COLO668 (cell line): ENCODE measurements around the gene PYGM.
"Not testable (repeated sequence)": the region's sequence is repeated elsewhere in the genome, so short reads cannot be mapped to it uniquely, and the experiment has no call there.

ENCODE experiments used
- DNase-seq: peaks from one replicate; lab custom pipeline; 2025; ENCODE audit not compliant: unreplicated experiment; lab: John Stamatoyannopoulos, UW

PYGM gene

GRCh38 chr11:64718780-64719124, 41.0 kb downstream of the PYGM start:
- DNase-seq = no peak

- DNase-seq = no peak
Measured at GRCh38 chr11:64718084-64718779, 41.5 kb downstream of the PYGM start.

GRCh38 chr11:64717268-64717578, 42.6 kb downstream of the PYGM start:
- DNase-seq = no peak

- DNase-seq = no peak
Measured at GRCh38 chr11:64716473-64717267, 43.1 kb downstream of the PYGM start.

GRCh38 chr11:64715756-64716472, 43.9 kb downstream of the PYGM start:
- DNase-seq = no peak

- DNase-seq = no peak
Measured at GRCh38 chr11:64715110-64715509, 44.7 kb downstream of the PYGM start.

GRCh38 chr11:64714666-64715065, 45.1 kb downstream of the PYGM start:
- DNase-seq = no peak

- peak; percentile 22 for DNase-seq
Measured at GRCh38 chr11:64713781-64714363, 45.9 kb downstream of the PYGM start.

GRCh38 chr11:64713016-64713707, 46.6 kb downstream of the PYGM start:
- peak; percentile 61 for DNase-seq

GRCh38 chr11:64712430-64713015, 47.3 kb downstream of the PYGM start:
- no peak for DNase-seq

GRCh38 chr11:64711956-64712362, 47.8 kb downstream of the PYGM start:
- no peak for DNase-seq

GRCh38 chr11:64711138-64711955, 48.4 kb downstream of the PYGM start:
- DNase-seq = no peak

- no peak for DNase-seq
Measured at GRCh38 chr11:64710418-64711137, 49.2 kb downstream of the PYGM start.

- no peak for DNase-seq
Measured at GRCh38 chr11:64705501-64705900, 54.3 kb downstream of the PYGM start.

GRCh38 chr11:64703048-64703447, 56.7 kb downstream of the PYGM start:
- no peak for DNase-seq

GRCh38 chr11:64701956-64702355, 57.8 kb downstream of the PYGM start:
- DNase-seq = not testable (repeated sequence)

GRCh38 chr11:64698427-64698826, 61.3 kb downstream of the PYGM start:
- DNase-seq = no peak

- no peak for DNase-seq
Measured at GRCh38 chr11:64697663-64698375, 62.0 kb downstream of the PYGM start.
